ENCODE results near the gene COX7C. TPM values are rescaled to one million over a fixed set of nuclear protein-coding genes. Genes with fewer than 3 reads are reported as not detected.

COX7C gene
- total RNA-seq, 3 donors from 2014 or later = 677 to 765 (median 717) TPM

- Histone ChIP-seq H3K9me3 (no peaks in the 10 kb centered on the region), H3K4me1 (ENCODE audit: low read depth) (no peaks in the 10 kb centered on the region), H3K4me3 (no peak overlapping the region), H3K36me3 (ENCODE audit: low read depth) (no peaks in the 10 kb centered on the region)
- TF ChIP-seq CTCF (IDR thresholded peaks at IDR 0.05) = no peak
- intact Hi-C loops (cut with DNase I, micrococcal nuclease) = no loop called here
- no peak for DNase-seq
- ATAC-seq = no peak
Measured at GRCh38 chr5:86666981-86667380, 49.2 kb downstream of the COX7C start.
